C4-2B (cell line): ENCODE data around the gene FAM177A1.

Source experiments
- H3K27ac ChIP-seq: fragments of 450-650 bp; 2 replicates; pipeline ENCODE4 v1.5.1; 2017
- CTCF ChIP-seq: fragments of 450-650 bp; conservative IDR thresholded peaks from 2 replicates; pipeline ENCODE4 v1.5.1; 2017; ENCODE audit warnings: mild to moderate bottlenecking
- ZFX ChIP-seq: fragments of 450-650 bp; IDR thresholded peaks from 2 replicates; pipeline ENCODE4 v1.6.1; 2017

The FAM177A1 gene

GRCh38 chr14:35107866-35108265 is 61.8 kb downstream of the FAM177A1 start:
- no peak for TF ChIP-seq CTCF
- TF ChIP-seq ZFX = no peak
- H3K27ac ChIP-seq = no peak overlapping the region

- no peak overlapping the region for H3K27ac ChIP-seq
- TF ChIP-seq ZFX = no peak
- TF ChIP-seq CTCF = no peak
Observed at GRCh38 chr14:35112641-35113040, 66.6 kb downstream of the FAM177A1 start.

DNA sequence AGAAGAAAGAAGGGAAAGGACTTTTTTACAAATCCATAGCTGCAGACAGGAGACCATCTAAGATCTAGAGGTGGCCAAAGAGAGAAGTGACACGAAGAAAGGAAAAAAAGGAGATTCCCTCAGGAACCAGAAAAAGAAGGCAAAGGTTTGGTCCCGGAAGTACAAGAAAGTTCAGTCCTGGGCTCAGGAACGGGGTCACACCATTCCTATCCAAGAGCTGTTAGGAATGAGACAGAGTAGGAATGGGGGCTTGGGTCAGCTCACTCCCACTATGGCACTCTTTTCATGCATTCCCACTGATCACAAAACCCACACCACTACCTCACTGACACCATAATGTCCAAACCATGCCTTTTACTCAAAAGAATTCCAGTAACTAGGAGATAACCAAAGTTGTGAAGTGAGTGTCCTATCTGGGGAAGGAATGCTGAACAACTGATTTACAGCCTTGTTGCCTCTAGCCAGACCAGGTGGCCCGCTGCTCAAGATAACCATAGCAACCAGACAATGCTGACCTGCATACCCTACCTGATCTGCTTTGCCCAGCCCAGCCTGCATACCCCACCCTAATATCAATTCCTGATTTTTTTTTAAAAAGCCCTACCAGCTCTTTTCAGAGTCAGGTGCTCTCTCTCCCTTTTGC is 67.4 kb downstream of the FAM177A1 start:
- TF ChIP-seq ZFX (no peak), CTCF (no peak)
- no peak overlapping the region for H3K27ac ChIP-seq

DNA sequence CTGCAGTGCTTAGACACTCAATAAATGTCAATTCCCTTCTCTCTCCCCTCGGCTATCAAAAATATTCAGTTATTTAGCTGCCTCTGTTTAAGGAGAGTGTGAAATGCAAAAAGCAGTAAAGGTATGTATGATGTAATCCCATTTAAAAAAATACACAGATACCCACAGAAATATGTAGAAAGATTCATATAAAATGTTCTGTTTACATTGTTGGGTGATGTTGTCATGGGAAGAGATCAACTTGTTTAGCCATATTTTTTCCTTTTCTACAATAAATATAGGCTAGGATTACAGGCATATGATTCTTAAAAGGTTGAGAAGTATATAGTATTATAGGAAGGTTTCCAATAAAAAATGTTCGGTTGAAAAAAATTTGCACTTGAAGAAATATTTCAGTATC is 68.0 kb downstream of the FAM177A1 start:
- H3K27ac ChIP-seq = no peak overlapping the region
- TF ChIP-seq CTCF (no peak), ZFX (no peak)

DNA sequence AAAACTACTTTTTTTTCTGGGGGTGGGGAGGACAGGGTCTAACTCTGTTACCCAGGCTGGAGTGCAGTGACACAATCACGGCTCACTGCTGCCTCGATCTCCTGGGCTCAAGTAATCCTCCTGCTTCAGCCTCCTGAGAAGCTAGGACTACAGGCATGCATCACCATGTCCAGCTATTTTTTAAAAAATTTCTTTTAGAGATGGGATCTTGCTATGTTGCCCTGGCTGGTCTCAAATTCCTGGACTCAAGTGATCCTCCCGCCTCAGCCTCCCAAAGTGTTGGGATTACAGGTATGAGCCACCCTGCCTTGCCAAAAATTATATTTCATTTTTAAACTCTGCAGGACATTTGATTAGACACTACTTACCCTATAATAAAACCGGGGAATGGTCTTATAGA is 70.2 kb downstream of the FAM177A1 start:
- no peak for TF ChIP-seq CTCF
- no peak for TF ChIP-seq ZFX
- H3K27ac ChIP-seq = no peak overlapping the region

GRCh38 chr14:35117112-35117511 is 71.0 kb downstream of the FAM177A1 start:
- H3K27ac ChIP-seq = no peak overlapping the region
- TF ChIP-seq CTCF (no peak), ZFX (no peak)

DNA sequence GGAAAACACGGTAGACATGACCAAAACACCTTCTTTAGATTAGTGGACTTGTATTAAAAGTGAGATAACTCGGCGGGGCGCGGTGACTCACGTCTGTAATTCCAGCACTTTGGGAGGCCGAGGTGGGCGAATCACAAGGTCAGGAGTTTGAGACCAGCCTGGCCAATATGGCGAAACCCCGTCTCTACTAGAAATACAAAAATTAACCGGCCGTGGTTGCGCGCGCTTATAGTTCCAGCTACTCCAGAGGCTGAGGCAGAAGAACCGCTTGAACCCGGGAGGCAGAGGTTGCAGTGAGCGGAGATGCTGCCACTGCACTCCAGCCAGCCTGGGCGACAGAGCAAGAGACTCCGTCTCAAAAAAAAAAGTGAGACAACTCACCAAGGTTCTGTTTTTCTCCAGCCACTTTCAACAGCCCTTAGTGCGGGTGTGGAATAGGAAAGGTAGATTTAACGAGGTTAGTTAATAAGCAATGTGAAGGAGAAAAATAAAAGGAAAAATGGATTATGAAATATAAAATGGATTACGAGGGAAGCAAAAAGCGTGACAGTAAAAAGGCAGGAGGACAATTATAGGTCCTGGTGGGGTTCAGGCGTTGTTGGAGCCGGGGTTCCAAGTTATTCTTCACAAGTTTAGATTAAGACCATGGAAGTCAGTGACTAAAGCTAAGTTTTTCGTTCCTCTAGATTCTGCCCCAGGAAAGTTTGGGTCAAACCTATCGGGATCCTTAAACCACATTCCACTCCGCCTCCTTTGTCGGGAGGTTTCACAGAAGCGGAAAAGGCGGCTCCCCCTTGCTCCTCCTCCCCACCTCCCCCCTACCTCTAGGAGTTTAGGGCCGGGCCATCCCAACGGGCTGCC is 75.2 kb downstream of the FAM177A1 start:
- TF ChIP-seq ZFX = no peak
- no peak for TF ChIP-seq CTCF
- H3K27ac ChIP-seq = peak overlapping the region; percentile 89
